ENCODE data around the gene OR52D1. TPM values are rescaled to one million over a fixed set of nuclear protein-coding genes. Genes with fewer than 3 reads are reported as not detected.

Gene OR52D1
- polyA plus RNA-seq, 1 donor from 2014 or later = not detected

GRCh38 chr11:5509803-5510202, 21.3 kb downstream of the OR52D1 start, which contains the start of gene UBQLN3:
Gene UBQLN3, minus strand, starts transcription at chr11:5509957. Its CDS starts 399 bp downstream, at chr11:5509558.
- H3K9me2 ChIP-seq (ENCODE audit: insufficient read depth, low read length) = no peaks in the 10 kb centered on the region

GRCh38 chr11:5514841-5515240, 26.4 kb downstream of the OR52D1 start:
- no peaks in the 10 kb centered on the region for H3K27me3 ChIP-seq (ENCODE audit: insufficient read depth, low read depth, low read length)
- no peak overlapping the region for H3K9ac ChIP-seq (ENCODE audit: low read length)
- H3K4me3 ChIP-seq (ENCODE audit: low read length) = no peak overlapping the region
- TF ChIP-seq POLR2AphosphoS5 (IDR thresholded peaks at IDR 0.05) = no peak
- TF ChIP-seq EP300 (conservative IDR thresholded peaks at IDR 0.05; ENCODE audit: poor library complexity, severe bottlenecking) = no peak
- no peak for TF ChIP-seq TAF1 (IDR thresholded peaks at IDR 0.05; ENCODE audit: low read depth)
- TF ChIP-seq EZH2 (IDR thresholded peaks at IDR 0.05; ENCODE audit: borderline replicate concordance, insufficient read depth, low read length, poor library complexity, severe bottlenecking) = no peak
- TF ChIP-seq RAD21 (conservative IDR thresholded peaks at IDR 0.05) = no peak
- TF ChIP-seq SMC3 (conservative IDR thresholded peaks at IDR 0.05; ENCODE audit: poor library complexity) = no peak
- no peak for TF ChIP-seq CTCF (IDR thresholded peaks at IDR 0.05; ENCODE audit: poor library complexity, severe bottlenecking)
- TF ChIP-seq MXI1 (conservative IDR thresholded peaks at IDR 0.05; ENCODE audit: poor library complexity, severe bottlenecking) = no peak

More at GRCh38 chr11:5509803-5510202, 21.3 kb downstream of the OR52D1 start, which contains the start of gene UBQLN3:
- Histone ChIP-seq H3K36me3 (ENCODE audit: insufficient read depth, low read length) (no peaks in the 10 kb centered on the region), H3K27ac (ENCODE audit: low read length) (no peak within 1 kb of the TSS), H4K20me1 (ENCODE audit: insufficient read depth) (no peaks in the 10 kb centered on the region), H3K9me3 (ENCODE audit: low read length) (no peaks in the 10 kb centered on the region), H3K4me2 (ENCODE audit: low read length) (no peak within 1 kb of the TSS), H3K9ac (ENCODE audit: low read length) (no peak within 1 kb of the TSS), H3K27me3 (ENCODE audit: insufficient read depth, low read depth, low read length) (no peaks in the 10 kb centered on the region), H3K4me3 (ENCODE audit: low read length) (no peak within 1 kb of the TSS), H2AFZ (ENCODE audit: low read depth, low read length) (no peak within 1 kb of the TSS), H3F3A (ENCODE audit: insufficient read depth, low read length, poor library complexity, severe bottlenecking) (no peaks in the 10 kb centered on the region), H3K79me2 (replicated peaks; ENCODE audit: insufficient read depth, low read length) (no peaks in the 10 kb centered on the region)
- TF ChIP-seq POLR2AphosphoS5 (IDR thresholded peaks at IDR 0.05) (no peak), REST (IDR thresholded peaks at IDR 0.05; ENCODE audit: borderline replicate concordance) (no peak), SMC3 (conservative IDR thresholded peaks at IDR 0.05; ENCODE audit: poor library complexity) (no peak), TAF1 (IDR thresholded peaks at IDR 0.05; ENCODE audit: low read depth) (no peak), CTCF (IDR thresholded peaks at IDR 0.05; ENCODE audit: poor library complexity, severe bottlenecking) (no peak)

More at GRCh38 chr11:5514841-5515240, 26.4 kb downstream of the OR52D1 start:
- no peaks in the 10 kb centered on the region for H3K36me3 ChIP-seq (ENCODE audit: insufficient read depth, low read length)
- no peak overlapping the region for H3K4me2 ChIP-seq (ENCODE audit: low read length)
- H3F3A ChIP-seq (ENCODE audit: insufficient read depth, low read length, poor library complexity, severe bottlenecking) = no peaks in the 10 kb centered on the region
- no peaks in the 10 kb centered on the region for H3K9me2 ChIP-seq (ENCODE audit: insufficient read depth, low read length)
- no peaks in the 10 kb centered on the region for H4K20me1 ChIP-seq (ENCODE audit: insufficient read depth)
- H3K27ac ChIP-seq (ENCODE audit: low read length) = no peak overlapping the region
- no peak overlapping the region for H2AFZ ChIP-seq (ENCODE audit: low read depth, low read length)
- no peaks in the 10 kb centered on the region for H3K79me2 ChIP-seq (replicated peaks; ENCODE audit: insufficient read depth, low read length)
- H3K9me3 ChIP-seq (ENCODE audit: low read length) = no peaks in the 10 kb centered on the region
